Fibroblast of pulmonary artery (primary cell): ENCODE data around the gene CLSTN2.

Experiments
- DNase-seq: peaks from one replicate; pipeline ENCODE4 v3.0.0-alpha.2; 2010; ENCODE audit warnings: low read depth
- H3K4me3 ChIP-seq: replicated peaks from 2 replicates; pipeline ENCODE4 v1.5.1; 2011; ENCODE audit warnings: low read depth, mild to moderate bottlenecking, control low read depth, low read length, moderate library complexity
- CTCF ChIP-seq: IDR thresholded peaks from 2 replicates; pipeline ENCODE4 v1.5.1; 2011; ENCODE audit warnings: mild to moderate bottlenecking, control low read depth, low read length, inconsistent platforms; ENCODE audit errors: missing control alignments

CLSTN2 gene

DNA sequence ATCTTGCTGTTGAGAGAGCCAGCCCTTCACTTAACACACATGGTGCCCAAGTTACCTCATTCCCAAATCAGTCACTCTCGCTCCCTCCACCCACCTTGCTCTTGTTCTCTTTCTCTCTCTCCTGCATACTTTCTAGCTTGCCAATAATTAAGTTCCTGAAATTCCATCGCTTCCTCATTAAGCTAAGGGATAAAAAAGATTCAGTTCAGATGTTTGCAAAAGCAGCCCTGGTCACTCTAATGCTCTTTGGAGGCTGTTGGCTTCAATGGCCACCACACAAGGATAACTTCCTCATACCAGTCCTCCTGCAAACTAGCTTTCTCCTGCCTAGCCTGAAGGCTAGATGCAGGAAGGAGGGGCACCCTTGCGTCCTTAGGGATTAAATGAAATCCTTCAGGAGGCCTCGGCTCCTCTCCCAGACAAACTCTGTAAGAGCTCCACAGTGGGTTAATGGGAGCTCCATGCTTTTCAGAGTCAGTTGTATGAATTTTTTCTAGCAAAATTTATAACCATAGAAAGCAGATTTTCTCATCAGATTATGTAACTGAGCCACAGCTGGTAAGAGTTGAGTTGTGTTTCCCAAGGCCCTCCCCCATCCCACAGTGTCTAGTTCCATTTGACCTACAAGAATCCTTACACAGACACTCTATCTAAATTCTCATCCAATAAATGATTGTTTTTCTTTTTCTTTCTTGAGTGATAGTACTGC lies 566.2 kb downstream of the CLSTN2 start:
- TF ChIP-seq CTCF, result no peak
- no peak for DNase-seq
- no peak overlapping the region for H3K4me3 ChIP-seq

DNA sequence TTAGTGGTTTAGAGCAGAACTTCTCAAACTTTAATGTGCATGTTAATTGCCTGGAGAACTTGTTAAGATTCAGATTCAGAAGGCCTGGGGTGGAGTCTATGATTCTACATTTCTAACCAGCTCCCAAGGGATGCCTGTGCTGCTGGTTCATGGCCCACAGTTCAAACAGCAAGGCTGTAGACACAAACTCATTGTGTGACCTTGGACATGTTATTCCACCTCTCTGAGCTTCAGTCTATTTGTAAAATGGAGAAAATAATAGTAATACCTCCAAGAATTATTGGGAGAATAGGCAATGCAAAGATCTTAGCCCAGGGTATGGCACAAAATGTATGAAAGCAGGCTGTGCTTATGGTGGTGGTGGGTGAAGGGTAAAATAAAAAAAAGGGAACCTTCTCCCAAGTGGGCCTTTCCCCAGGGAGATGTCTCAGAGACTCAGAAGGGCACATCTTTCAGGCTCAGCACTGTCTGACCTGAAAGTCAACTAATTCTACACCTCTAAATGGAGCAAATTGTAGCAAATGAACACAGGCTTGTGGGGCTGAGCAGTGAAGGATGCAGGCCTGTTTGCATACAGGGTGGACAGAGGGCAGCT lies 566.9 kb downstream of the CLSTN2 start:
- TF ChIP-seq CTCF, result no peak
- no peak for DNase-seq

DNA sequence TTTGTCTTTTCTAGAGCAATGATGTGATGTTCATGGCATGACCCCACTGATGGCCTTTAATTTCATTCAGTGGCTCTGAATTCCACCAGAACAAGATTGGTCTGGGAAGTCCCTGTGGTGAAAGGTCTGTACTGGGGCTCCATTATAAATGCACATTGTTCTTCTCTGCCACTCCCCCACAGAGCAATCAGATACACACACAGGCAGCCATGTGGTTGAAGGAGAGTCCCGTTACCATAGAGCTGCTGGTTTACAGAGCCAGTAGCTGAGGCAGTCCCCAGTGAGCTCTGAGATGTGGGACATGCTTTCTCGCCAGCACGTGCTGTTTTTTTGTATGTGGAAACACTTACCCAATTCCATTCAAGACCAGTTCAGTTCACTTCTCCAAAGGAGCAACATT lies 570.2 kb downstream of the CLSTN2 start:
- DNase-seq, result peak; percentile 18
- no peak for TF ChIP-seq CTCF
- H3K4me3 ChIP-seq, result no peak overlapping the region

More for the DNA sequence above, 566.9 kb downstream of the CLSTN2 start:
- no peak overlapping the region for H3K4me3 ChIP-seq

DNA sequence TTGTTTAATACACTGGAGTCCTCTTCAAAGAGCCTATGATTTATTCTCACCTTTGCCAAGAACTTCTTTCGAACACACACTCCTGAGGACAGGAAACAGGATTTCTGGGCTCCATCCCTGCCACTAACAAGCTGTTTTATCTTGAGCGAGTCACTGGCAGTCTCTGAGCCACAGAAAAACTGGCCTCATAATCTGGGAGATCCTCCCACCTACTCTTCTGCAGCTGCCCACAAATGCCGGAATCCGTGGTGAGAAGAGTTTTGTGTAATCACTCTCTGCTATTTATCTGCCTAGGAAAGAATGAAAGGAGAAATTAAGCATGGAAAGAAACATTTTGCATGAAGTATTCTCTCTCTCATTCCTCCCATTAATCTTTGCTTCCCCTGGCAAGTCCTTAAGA lies 570.9 kb downstream of the CLSTN2 start:
- no peak for DNase-seq
- TF ChIP-seq CTCF, result no peak
- no peak overlapping the region for H3K4me3 ChIP-seq

DNA sequence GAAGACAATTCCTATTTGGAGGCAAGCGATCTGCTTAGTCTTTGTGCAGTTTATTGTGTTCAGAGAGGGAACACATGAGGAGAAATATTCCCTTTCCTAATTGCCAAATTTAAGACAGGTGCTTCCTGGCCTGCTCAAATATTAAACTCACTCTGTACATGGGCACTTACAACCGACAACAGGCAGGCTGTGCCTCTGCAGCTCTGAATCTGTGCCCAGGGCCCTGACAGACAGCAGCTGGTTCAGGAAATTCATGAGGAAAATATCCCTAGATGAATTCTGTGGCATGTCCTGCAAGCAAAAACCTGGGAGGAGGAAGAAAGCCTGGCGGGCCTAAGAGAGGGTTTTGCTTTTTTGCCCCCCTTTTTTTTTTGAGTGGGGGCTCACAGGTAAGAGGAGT lies 573.6 kb downstream of the CLSTN2 start:
- TF ChIP-seq CTCF, result no peak
- H3K4me3 ChIP-seq, result no peak overlapping the region
- no peak for DNase-seq

- TF ChIP-seq CTCF, result no peak
- DNase-seq, result no peak
- no peak overlapping the region for H3K4me3 ChIP-seq
Observed at GRCh38 chr3:140509534-140509933, 574.5 kb downstream of the CLSTN2 start.
